Esophagus muscularis mucosa (tissue), 4 donors: Measurements from ENCODE around the gene RRP9. TPM values are rescaled to one million over a fixed set of nuclear protein-coding genes. Genes with fewer than 3 reads are reported as not detected.

Experiments
- DNase-seq: peaks from one replicate; pipeline ENCODE4 v3.0.0-alpha.2; 2017; ENCODE audit errors: extremely low spot score
- H3K27ac ChIP-seq, 4 donors: fragments of 200-600 bp; sonication (generic); replicated peaks in 1 of 4; 1 replicate in 3 of 4; 2 replicates in 1 of 4; pipeline ENCODE4 v1.5.1; 2016 to 2019; ENCODE audit warnings: mild to moderate bottlenecking in 1 of 4
- H3K27me3 ChIP-seq, 4 donors: fragments of 200-600 bp; sonication (generic); one replicate each; pipeline versions ENCODE4 v1.5.1 to v1.6.0; 2016 to 2019
- H3K36me3 ChIP-seq, 4 donors: fragments of 200-600 bp; sonication (generic); one replicate each; pipeline ENCODE4 v1.5.1; 2016 to 2019
- H3K4me1 ChIP-seq, 4 donors: fragments of 200-600 bp; sonication (generic); one replicate each; pipeline ENCODE4 v1.5.1; 2016 to 2019
- H3K4me3 ChIP-seq, 4 donors: fragments of 200-600 bp; sonication (generic); 1 replicate in 2 of 4; 2 replicates in 2 of 4; pipeline ENCODE4 v1.5.1; 2016 to 2019; ENCODE audit warnings: mild to moderate bottlenecking in 4 of 4, moderate library complexity in 1 of 4
- H3K9me3 ChIP-seq, 4 donors: fragments of 200-600 bp; sonication (generic); 1 replicate in 3 of 4; 2 replicates in 1 of 4; pipeline ENCODE4 v1.5.1; 2016 to 2019
- EP300 ChIP-seq: sonication (generic); formaldehyde crosslinking; IDR thresholded peaks from one replicate; pipeline ENCODE4 v1.6.1; 2017; ENCODE audit warnings: antibody characterized with exemption
- POLR2A ChIP-seq: fragments of 450-650 bp; IDR thresholded peaks from one replicate; pipeline ENCODE4 v1.6.1; 2017; ENCODE audit warnings: antibody characterized with exemption, moderate library complexity, mild to moderate bottlenecking, low read depth
- POLR2AphosphoS5 ChIP-seq, 2 donors: sonication (generic); formaldehyde crosslinking; IDR thresholded peaks; one replicate each; pipeline ENCODE4 v1.6.1; 2017; ENCODE audit warnings: antibody characterized with exemption in 2 of 2
- whole genome bisulfite sequencing: methylation state at CpG from one replicate; pipeline ENCODE4 v1.1.5; 2018; 5-methylcytosine and 5-hydroxymethylcytosine counted together
- intact Hi-C: fragments of 100-400 bp; cut with DNase I; formaldehyde crosslinking; loops from one replicate; pipeline ENCODE4 v1.15.1; 2023
- total RNA-seq, 4 donors: library from RNA; depleted of rRNA; stranded (reverse); fragments of >200 nt; gene quantifications; one replicate each; pipeline versions ENCODE4 v1.1.0 to v1.2.1, GENCODE V29; 2016
- TF ChIP-seq, protein P1 (sequence below), 3 experiments: fragments of 200-600 bp in 2 of 3; fragments of 450-650 bp in 1 of 3; sonication (generic) in 2 of 3; IDR thresholded peaks; one replicate each; pipeline ENCODE4 v1.5.1; 2017 to 2019; ENCODE audit warnings: antibody characterized with exemption in 3 of 3, mild to moderate bottlenecking in 2 of 3, moderate library complexity in 1 of 3

Gene RRP9
- total RNA-seq, 4 donors from 2014 or later: 9.6 to 20.7 (median 15.5) TPM

DNA sequence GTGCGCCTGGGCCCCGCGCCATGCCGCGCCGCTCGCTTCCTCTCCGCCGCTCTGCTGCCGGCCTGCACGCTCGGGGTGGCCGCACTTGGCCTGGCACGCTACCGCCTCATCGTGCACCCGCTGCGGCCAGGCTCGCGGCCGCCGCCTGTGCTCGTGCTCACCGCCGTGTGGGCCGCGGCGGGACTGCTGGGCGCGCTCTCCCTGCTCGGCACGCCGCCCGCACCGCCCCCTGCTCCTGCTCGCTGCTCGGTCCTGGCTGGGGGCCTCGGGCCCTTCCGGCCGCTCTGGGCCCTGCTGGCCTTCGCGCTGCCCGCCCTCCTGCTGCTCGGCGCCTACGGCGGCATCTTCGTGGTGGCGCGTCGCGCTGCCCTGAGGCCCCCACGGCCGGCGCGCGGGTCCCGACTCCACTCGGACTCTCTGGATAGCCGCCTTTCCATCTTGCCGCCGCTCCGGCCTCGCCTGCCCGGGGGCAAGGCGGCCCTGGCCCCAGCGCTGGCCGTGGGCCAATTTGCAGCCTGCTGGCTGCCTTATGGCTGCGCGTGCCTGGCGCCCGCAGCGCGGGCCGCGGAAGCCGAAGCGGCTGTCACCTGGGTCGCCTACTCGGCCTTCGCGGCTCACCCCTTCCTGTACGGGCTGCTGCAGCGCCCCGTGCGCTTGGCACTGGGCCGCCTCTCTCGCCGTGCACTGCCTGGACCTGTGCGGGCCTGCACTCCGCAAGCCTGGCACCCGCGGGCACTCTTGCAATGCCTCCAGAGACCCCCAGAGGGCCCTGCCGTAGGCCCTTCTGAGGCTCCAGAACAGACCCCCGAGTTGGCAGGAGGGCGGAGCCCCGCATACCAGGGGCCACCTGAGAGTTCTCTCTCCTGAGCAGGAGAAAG is 14.4 kb upstream of the RRP9 start:
- intact Hi-C loops: no loop called here
- Histone ChIP-seq H3K27me3 (no peaks in the 10 kb centered on the region), H3K9me3 (no peaks in the 10 kb centered on the region), H3K4me3 (peak overlapping the region; percentile 58 to 61 (median 58)), H3K27ac (peak overlapping the region; percentile 75 to 87 (median 82)), H3K36me3 (peaks cover 6 to 41% (median 38%) of the 10 kb centered on the region in 4 donors), H3K4me1 (peaks cover 11 to 22% (median 20%) of the 10 kb centered on the region in 4 donors)
- DNase-seq: no peak
- WGBS: 4% methylated on average over 16 of the region's 97 CpGs
- peak in 1 of 2 donors; percentile 13 for TF ChIP-seq POLR2AphosphoS5 (IDR thresholded peaks at IDR 0.05)
- TF ChIP-seq, protein P1, sequence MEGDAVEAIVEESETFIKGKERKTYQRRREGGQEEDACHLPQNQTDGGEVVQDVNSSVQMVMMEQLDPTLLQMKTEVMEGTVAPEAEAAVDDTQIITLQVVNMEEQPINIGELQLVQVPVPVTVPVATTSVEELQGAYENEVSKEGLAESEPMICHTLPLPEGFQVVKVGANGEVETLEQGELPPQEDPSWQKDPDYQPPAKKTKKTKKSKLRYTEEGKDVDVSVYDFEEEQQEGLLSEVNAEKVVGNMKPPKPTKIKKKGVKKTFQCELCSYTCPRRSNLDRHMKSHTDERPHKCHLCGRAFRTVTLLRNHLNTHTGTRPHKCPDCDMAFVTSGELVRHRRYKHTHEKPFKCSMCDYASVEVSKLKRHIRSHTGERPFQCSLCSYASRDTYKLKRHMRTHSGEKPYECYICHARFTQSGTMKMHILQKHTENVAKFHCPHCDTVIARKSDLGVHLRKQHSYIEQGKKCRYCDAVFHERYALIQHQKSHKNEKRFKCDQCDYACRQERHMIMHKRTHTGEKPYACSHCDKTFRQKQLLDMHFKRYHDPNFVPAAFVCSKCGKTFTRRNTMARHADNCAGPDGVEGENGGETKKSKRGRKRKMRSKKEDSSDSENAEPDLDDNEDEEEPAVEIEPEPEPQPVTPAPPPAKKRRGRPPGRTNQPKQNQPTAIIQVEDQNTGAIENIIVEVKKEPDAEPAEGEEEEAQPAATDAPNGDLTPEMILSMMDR (IDR thresholded peaks at IDR 0.05): peak; percentile 10 to 62 (median 21)
- no peak for TF ChIP-seq POLR2A

DNA sequence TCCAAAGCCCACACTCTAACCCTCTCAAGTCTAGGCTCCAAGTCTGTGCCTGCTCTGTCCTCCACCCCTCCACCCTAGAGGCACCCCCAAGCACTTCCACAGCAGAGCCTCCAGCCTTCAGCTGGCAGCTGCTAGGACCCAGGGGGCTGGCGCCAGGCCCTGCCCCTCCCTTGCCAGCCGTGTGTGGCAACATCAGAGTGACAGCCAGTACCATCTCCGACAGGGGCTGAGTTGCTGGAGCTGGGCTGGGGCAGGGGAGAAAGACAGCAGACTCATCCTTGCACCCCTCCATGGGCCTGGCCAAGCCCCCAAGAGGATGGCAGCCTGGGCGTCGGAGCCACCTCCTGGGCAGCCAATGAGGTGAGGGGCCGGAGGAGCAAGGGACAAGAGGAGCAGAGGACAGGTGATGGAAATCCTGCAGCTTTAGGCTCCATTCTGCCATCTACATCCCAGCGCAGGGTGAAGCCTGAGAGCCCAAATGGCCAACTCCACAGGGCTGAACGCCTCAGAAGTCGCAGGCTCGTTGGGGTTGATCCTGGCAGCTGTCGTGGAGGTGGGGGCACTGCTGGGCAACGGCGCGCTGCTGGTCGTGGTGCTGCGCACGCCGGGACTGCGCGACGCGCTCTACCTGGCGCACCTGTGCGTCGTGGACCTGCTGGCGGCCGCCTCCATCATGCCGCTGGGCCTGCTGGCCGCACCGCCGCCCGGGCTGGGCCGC is 13.6 kb upstream of the RRP9 start, which contains the start of gene GPR62:
GPR62 (plus strand) TSS at position 207 of the 718 bp plus-strand sequence; CDS start at position 479, 272 bp downstream.
- Histone ChIP-seq H3K27me3 (no peaks in the 10 kb centered on the region), H3K4me1 (peaks cover 10 to 22% (median 20%) of the 10 kb centered on the region in 4 donors), H3K4me3 (peak within 1 kb of the TSS; percentile 58 to 61 (median 58)), H3K27ac (peak within 1 kb of the TSS; percentile 75 to 87 (median 82)), H3K36me3 (peaks cover 6 to 33% (median 30%) of the 10 kb centered on the region in 4 donors), H3K9me3 (no peaks in the 10 kb centered on the region)
- intact Hi-C loops: no loop called here
- WGBS: 80% methylated on average over 2 of the region's 33 CpGs
- no peak for TF ChIP-seq EP300
- TF ChIP-seq POLR2A: no peak
- TF ChIP-seq, protein P1 (IDR thresholded peaks at IDR 0.05): no peak
- no peak for TF ChIP-seq POLR2AphosphoS5 (IDR thresholded peaks at IDR 0.05)
- no peak for DNase-seq

DNA sequence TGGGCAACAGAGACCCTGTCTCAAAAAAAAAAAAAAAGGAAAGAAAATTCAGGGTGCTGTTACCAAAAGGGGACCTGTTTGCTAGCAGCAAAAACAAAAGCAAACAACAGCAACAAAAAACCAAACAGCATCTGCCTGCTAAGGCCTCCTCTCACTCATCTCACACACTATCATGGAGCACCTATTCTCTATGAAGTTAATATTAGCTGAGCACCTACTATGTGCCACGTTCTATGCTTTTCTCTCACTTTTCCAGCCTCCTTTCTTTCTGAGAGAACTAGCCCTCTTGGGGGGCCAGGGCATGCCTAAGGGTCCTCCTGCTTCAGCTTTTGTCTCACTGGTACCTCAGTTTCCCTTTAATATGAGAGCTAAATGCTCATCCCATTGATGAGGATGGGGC is 13.0 kb upstream of the RRP9 start:
- H3K27ac ChIP-seq: no peak overlapping the region
- peaks cover 10 to 22% (median 20%) of the 10 kb centered on the region in 4 donors for H3K4me1 ChIP-seq
- 83% methylated on average over 1 of the region's 1 CpG for WGBS
- peaks cover 4 to 27% (median 25%) of the 10 kb centered on the region in 4 donors for H3K36me3 ChIP-seq
- no peaks in the 10 kb centered on the region for H3K9me3 ChIP-seq
- no peaks in the 10 kb centered on the region for H3K27me3 ChIP-seq
- intact Hi-C loops: no loop called here
- TF ChIP-seq, protein P1 (IDR thresholded peaks at IDR 0.05): no peak
- TF ChIP-seq POLR2A (no peak), POLR2AphosphoS5 (IDR thresholded peaks at IDR 0.05) (no peak), EP300 (no peak)
- no peak overlapping the region for H3K4me3 ChIP-seq
- no peak for DNase-seq

DNA sequence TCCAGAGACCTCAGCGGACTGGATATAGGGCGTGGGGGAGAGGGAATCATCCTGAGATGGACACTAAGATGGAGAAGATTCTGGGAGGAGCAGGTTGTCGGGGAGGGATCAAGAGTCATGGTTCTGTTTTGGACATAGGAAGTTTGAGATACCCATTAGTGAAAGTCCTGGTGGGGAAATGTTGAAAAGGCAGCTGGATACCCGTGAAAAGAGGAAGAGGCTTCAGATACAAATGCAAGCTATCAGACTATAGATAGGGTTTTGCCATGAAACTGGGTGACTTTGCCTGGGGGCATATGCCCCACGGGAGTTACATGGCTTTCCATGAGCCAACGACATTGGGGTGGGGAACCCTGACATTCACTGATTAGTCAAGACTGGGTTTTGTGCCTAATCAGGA is 12.4 kb upstream of the RRP9 start:
- intact Hi-C loops: no loop called here
- 76% methylated on average over 6 of the region's 6 CpGs for WGBS

More for the DNA sequence above, 12.4 kb upstream of the RRP9 start:
- TF ChIP-seq, protein P1 (IDR thresholded peaks at IDR 0.05): no peak
- TF ChIP-seq POLR2A: no peak
- no peak for TF ChIP-seq EP300
- no peak for TF ChIP-seq POLR2AphosphoS5 (IDR thresholded peaks at IDR 0.05)
- H3K27me3 ChIP-seq: no peaks in the 10 kb centered on the region
- no peak overlapping the region for H3K27ac ChIP-seq
- no peak for DNase-seq
- peaks cover 0 to 24% (median 23%) of the 10 kb centered on the region in 4 donors for H3K36me3 ChIP-seq
- H3K4me3 ChIP-seq: no peak overlapping the region
- no peaks in the 10 kb centered on the region for H3K9me3 ChIP-seq
- peaks cover 10 to 22% (median 20%) of the 10 kb centered on the region in 4 donors for H3K4me1 ChIP-seq
